ENCODE results near the gene ATG7. TPM values are rescaled to one million over a fixed set of nuclear protein-coding genes. Genes with fewer than 3 reads are reported as not detected.

ATG7 gene
- total RNA-seq, 1 donor from 2014 or later = 53.5 TPM

- H3K27ac ChIP-seq = no peak overlapping the region
- no peak overlapping the region for H3K4me3 ChIP-seq
- Mint-ChIP-seq H3K9me3 (no peaks in the 10 kb centered on the region), H3K4me1 (peaks cover 28% of the 10 kb centered on the region), H3K36me3 (peaks cover 43% of the 10 kb centered on the region), H3K27me3 (ENCODE audit: insufficient read depth, low read depth) (peaks cover 9% of the 10 kb centered on the region), H3K27ac (peak overlapping the region; percentile 7), H3K4me3 (no peak overlapping the region)
- H3F3A ChIP-seq (ENCODE audit: low read depth) = no peaks in the 10 kb centered on the region
- H2AFZ ChIP-seq (replicated peaks) = no peak overlapping the region
- H3K79me2 ChIP-seq (ENCODE audit: low read depth) = peaks cover 74% of the 10 kb centered on the region
- no peaks in the 10 kb centered on the region for H3K9me3 ChIP-seq (ENCODE audit: low read depth)
- H3K36me3 ChIP-seq = no peaks in the 10 kb centered on the region
- H3K9ac ChIP-seq = no peak overlapping the region
- peaks cover 92% of the 10 kb centered on the region for H4K20me1 ChIP-seq (ENCODE audit: low read depth)
- DNase-seq (ENCODE audit: low spot score) = peak; percentile 70
- H3K4me2 ChIP-seq = no peak overlapping the region
- TF ChIP-seq CTCF (IDR thresholded peaks at IDR 0.05) = peak; percentile 50
- no peak for TF ChIP-seq EZH2 (IDR thresholded peaks at IDR 0.05)
- H3K27me3 ChIP-seq = no peaks in the 10 kb centered on the region
- no peaks in the 10 kb centered on the region for H3K4me1 ChIP-seq
These were observed 294.7 kb downstream of the ATG7 start for GRCh38 chr3:11566916-11567315.

DNA sequence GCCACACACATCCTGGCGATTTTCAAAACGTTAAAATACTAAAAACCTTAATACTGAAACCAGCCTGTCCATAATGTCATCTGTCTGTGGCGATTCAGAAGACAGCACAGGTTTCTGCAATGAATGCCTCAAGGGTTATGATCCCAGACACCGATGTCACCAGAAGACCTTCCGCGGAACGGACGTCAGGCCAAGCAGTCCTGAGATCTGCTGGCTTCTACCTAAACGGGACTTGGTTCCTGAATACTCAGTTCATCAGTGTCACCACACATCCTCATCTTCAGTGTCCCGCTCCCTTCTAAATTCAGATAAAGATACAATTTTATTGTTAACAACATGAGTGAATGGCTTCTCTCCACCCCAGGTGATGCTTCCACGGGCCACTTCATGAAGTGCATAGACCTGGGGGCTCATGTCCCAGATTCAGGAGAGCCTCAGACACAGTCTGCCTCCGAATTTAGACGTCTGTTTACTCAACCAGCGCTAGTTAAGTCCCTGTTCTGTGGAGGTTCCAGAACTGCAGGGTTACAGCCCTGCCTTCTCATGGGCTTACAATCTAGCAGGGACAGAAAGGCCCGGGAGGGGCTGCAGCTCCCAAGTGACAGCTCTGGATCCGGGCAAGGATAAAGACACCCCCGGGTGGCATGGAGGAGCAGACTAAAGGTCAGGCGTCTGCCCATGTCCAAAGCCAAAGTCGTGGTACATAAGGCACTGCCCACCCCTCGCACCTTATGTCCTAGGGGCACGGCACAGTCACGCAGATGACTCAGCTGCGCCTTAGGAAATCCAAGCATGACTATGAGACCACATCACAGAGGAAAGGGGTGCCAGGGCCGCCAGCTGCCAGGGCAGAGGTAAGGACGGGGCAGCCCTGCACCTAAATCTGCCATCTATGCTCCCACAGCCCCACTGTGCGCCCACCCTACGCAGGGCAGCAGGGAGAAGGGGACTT, 295.6 kb downstream of the ATG7 start:
- peaks cover 91% of the 10 kb centered on the region for H4K20me1 ChIP-seq (ENCODE audit: low read depth)
- no peak overlapping the region for H3K9ac ChIP-seq
- H3K36me3 ChIP-seq = no peaks in the 10 kb centered on the region
- H3F3A ChIP-seq (ENCODE audit: low read depth) = no peaks in the 10 kb centered on the region
- TF ChIP-seq EZH2phosphoT487 (IDR thresholded peaks at IDR 0.05) = no peak
- no peak for TF ChIP-seq CTCF (IDR thresholded peaks at IDR 0.05)
- no peak for TF ChIP-seq EZH2 (IDR thresholded peaks at IDR 0.05)
- H3K27me3 Mint-ChIP-seq (ENCODE audit: insufficient read depth, low read depth) = peaks cover 9% of the 10 kb centered on the region
- H3K27ac ChIP-seq = no peak overlapping the region
- H2AFZ ChIP-seq (replicated peaks) = no peak overlapping the region
- no peak overlapping the region for H3K4me3 ChIP-seq
- peaks cover 45% of the 10 kb centered on the region for H3K36me3 Mint-ChIP-seq
- peaks cover 76% of the 10 kb centered on the region for H3K79me2 ChIP-seq (ENCODE audit: low read depth)
- H3K4me2 ChIP-seq = no peak overlapping the region
- peak overlapping the region; percentile 66 for H3K27ac Mint-ChIP-seq
- H3K9me3 ChIP-seq (ENCODE audit: low read depth) = no peaks in the 10 kb centered on the region
- no peaks in the 10 kb centered on the region for H3K9me3 Mint-ChIP-seq
- peaks cover 25% of the 10 kb centered on the region for H3K4me1 Mint-ChIP-seq
- H3K27me3 ChIP-seq = no peaks in the 10 kb centered on the region
- no peaks in the 10 kb centered on the region for H3K4me1 ChIP-seq
- no peak overlapping the region for H3K4me3 Mint-ChIP-seq
- DNase-seq (ENCODE audit: low spot score) = no peak

DNA sequence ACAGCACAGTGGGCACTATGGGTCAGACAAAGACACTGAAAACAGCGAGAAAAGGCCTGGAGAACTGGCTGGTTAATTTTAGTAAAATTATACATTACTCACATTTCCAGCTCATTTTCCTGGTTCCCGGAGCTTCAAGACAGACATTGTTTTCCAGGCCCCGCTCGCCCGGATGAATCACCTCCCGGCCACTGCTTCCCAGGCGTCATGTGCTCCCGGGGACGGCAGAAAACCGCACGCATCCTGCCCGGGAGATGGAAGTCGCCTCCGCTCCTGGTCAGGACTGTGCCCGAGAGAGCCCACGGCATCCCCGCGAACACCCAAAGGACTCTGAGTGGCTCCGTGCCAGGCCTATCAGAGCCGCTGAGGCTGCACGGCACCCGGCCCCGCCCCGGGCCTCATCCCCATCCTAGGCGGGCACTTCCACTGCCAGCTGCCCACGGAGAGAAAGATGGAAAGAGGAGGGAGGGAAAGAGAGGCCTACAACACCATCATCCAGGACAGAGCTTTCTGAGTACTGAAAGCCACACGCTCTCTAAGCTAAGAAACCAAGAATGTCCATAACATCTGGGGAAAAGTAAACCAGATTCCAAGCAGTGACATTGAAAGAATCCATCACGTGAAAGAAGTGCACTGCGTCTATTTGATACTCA, 296.4 kb downstream of the ATG7 start:
- H3K9me3 Mint-ChIP-seq = no peaks in the 10 kb centered on the region
- Histone ChIP-seq H3K79me2 (ENCODE audit: low read depth) (peaks cover 78% of the 10 kb centered on the region), H3K9me3 (ENCODE audit: low read depth) (no peaks in the 10 kb centered on the region), H3K9ac (no peak overlapping the region), H3K36me3 (no peaks in the 10 kb centered on the region), H3F3A (ENCODE audit: low read depth) (no peaks in the 10 kb centered on the region), H3K27ac (no peak overlapping the region), H4K20me1 (ENCODE audit: low read depth) (peaks cover 89% of the 10 kb centered on the region), H3K4me3 (no peak overlapping the region), H3K4me2 (no peak overlapping the region), H2AFZ (replicated peaks) (no peak overlapping the region), H3K27me3 (no peaks in the 10 kb centered on the region), H3K4me1 (no peaks in the 10 kb centered on the region)
- TF ChIP-seq EZH2phosphoT487 (IDR thresholded peaks at IDR 0.05) (no peak), EZH2 (IDR thresholded peaks at IDR 0.05) (no peak), CTCF (IDR thresholded peaks at IDR 0.05) (no peak)
- H3K27me3 Mint-ChIP-seq (ENCODE audit: insufficient read depth, low read depth) = peaks cover 9% of the 10 kb centered on the region
- H3K4me3 Mint-ChIP-seq = no peak overlapping the region
- H3K4me1 Mint-ChIP-seq = peaks cover 26% of the 10 kb centered on the region
- no peak overlapping the region for H3K27ac Mint-ChIP-seq
- H3K36me3 Mint-ChIP-seq = peaks cover 45% of the 10 kb centered on the region
- DNase-seq (ENCODE audit: low spot score) = no peak

Measured in neural progenitor cell (in vitro differentiated cells).